SK-N-SH (cell line): ENCODE results near the gene ZBED1. TPM values are rescaled to one million over a fixed set of nuclear protein-coding genes. Genes with fewer than 3 reads are reported as not detected.

Experiments
- CTCF ChIA-PET: fragments of 300-600, 350-600 bp; formaldehyde crosslinking; extraction: SDS; loops from one replicate; lab custom pipeline; 2021; lab: Yijun Ruan, JAX
- POLR2A ChIA-PET: fragments of 350-600 bp; sonication (Branson Sonifier 250); formaldehyde crosslinking; extraction: SDS; loops from one replicate; lab custom pipeline; 2020; ENCODE audit warnings: antibody characterized with exemption, inconsistent platforms; lab: Yijun Ruan, JAX
- DNase-seq: peaks from one replicate; pipeline ENCODE4 v3.0.0; 2012
- H2AFZ ChIP-seq: fragments of 200-600 bp; sonication (generic); 2 replicates; pipeline ENCODE4 v1.8.1; 2016; ENCODE audit warnings: antibody characterized with exemption, mild to moderate bottlenecking, low read depth
- H3F3A ChIP-seq: fragments of 200-600 bp; sonication (generic); replicated peaks from 2 replicates; pipeline ENCODE3; 2016; ENCODE audit warnings: antibody characterized with exemption, mild to moderate bottlenecking; ENCODE audit not compliant: insufficient read depth
- H3K27ac ChIP-seq, 2 experiments: fragments of 200-500 bp in 1 of 2; fragments of 200-600 bp in 1 of 2; sonication (Bioruptor generic) in 1 of 2; sonication (generic), shearing (Covaris generic) in 1 of 2; 2 replicates each; pipeline versions ENCODE4 v1.5.1 to v1.6.1; 2014 to 2016; ENCODE audit warnings: low read depth in 2 of 2, inconsistent platforms in 1 of 2, low read length in 1 of 2, mild to moderate bottlenecking in 1 of 2, mixed read lengths in 1 of 2
- H3K27me3 ChIP-seq: fragments of 200-600 bp; sonication (generic), shearing (Covaris generic); 2 replicates; pipeline ENCODE4 v1.6.1; 2016; ENCODE audit warnings: mixed run types; ENCODE audit not compliant: insufficient read depth
- H3K36me3 ChIP-seq, 2 experiments: fragments of 200-500 bp in 1 of 2; fragments of 200-600 bp in 1 of 2; sonication (Bioruptor generic) in 1 of 2; sonication (generic) in 1 of 2; replicated peaks in 1 of 2; 2 replicates each; pipeline versions ENCODE3 to v1.5.1; 2014 to 2016; ENCODE audit warnings: low read length in 1 of 2, mild to moderate bottlenecking in 1 of 2; ENCODE audit not compliant: insufficient read depth in 2 of 2, control insufficient read depth in 1 of 2
- H3K4me1 ChIP-seq, 2 experiments: fragments of 200-500 bp in 1 of 2; fragments of 200-600 bp in 1 of 2; sonication (Bioruptor generic) in 1 of 2; sonication (generic), shearing (Covaris generic) in 1 of 2; 2 replicates each; pipeline versions ENCODE4 v1.5.1 to v1.6.1; 2014 to 2016; ENCODE audit warnings: low read depth in 1 of 2, low read length in 1 of 2, mixed run types in 1 of 2; ENCODE audit not compliant: insufficient read depth in 2 of 2, control insufficient read depth in 1 of 2
- H3K4me2 ChIP-seq: fragments of 200-600 bp; sonication (generic), shearing (Covaris generic); 2 replicates; pipeline ENCODE4 v1.6.1; 2017; ENCODE audit warnings: mixed run types
- H3K4me3 ChIP-seq, 2 experiments: fragments of 200-500 bp in 1 of 2; fragments of 200-600 bp in 1 of 2; sonication (Bioruptor generic) in 1 of 2; sonication (generic), shearing (Covaris generic) in 1 of 2; 2 replicates each; pipeline versions ENCODE4 v1.5.1 to v1.8.1; 2014 to 2016; ENCODE audit warnings: low read depth in 2 of 2, inconsistent platforms in 1 of 2, low read length in 1 of 2, mild to moderate bottlenecking in 1 of 2, mixed read lengths in 1 of 2, moderate library complexity in 1 of 2
- H3K79me2 ChIP-seq: fragments of 200-600 bp; sonication (generic); 2 replicates; pipeline ENCODE4 v1.8.1; 2017; ENCODE audit warnings: mild to moderate bottlenecking; ENCODE audit not compliant: insufficient read depth
- H3K9ac ChIP-seq: fragments of 200-600 bp; sonication (generic); 2 replicates; pipeline ENCODE4 v1.6.1; 2017; ENCODE audit warnings: mixed run types
- H3K9me2 ChIP-seq: fragments of 200-600 bp; sonication (generic); 2 replicates; pipeline ENCODE4 v1.6.1; 2017; ENCODE audit warnings: mixed run types
- H3K9me3 ChIP-seq: fragments of 200-600 bp; sonication (generic); 2 replicates; pipeline ENCODE4 v1.6.1; 2017; ENCODE audit warnings: mixed run types, mild to moderate bottlenecking, moderate library complexity
- H4K20me1 ChIP-seq: fragments of 200-600 bp; sonication (generic); 2 replicates; pipeline ENCODE4 v1.6.1; 2017; ENCODE audit warnings: mild to moderate bottlenecking, mixed run types; ENCODE audit not compliant: insufficient read depth
- CTCF ChIP-seq: fragments of 200-600 bp; sonication (generic); IDR thresholded peaks from 2 replicates; pipeline ENCODE4 v1.6.1; 2017; ENCODE audit warnings: antibody characterized with exemption, mild to moderate bottlenecking, moderate library complexity
- EZH2phosphoT487 ChIP-seq: fragments of 200-600 bp; sonication (generic); IDR thresholded peaks from 2 replicates; pipeline ENCODE4 v1.6.1; 2017; ENCODE audit warnings: low read depth, mixed run types, mild to moderate bottlenecking, antibody characterized with exemption, moderate library complexity, borderline replicate concordance
- FOXJ3 ChIP-seq: sonication (generic); formaldehyde crosslinking; IDR thresholded peaks from 2 replicates; pipeline ENCODE4 v1.5.1; 2020; ENCODE audit warnings: mild to moderate bottlenecking, missing genetic modification reagents
- IRF3 ChIP-seq: fragments of 150-350 bp; IDR thresholded peaks from 2 replicates; pipeline ENCODE4 v1.6.1; 2016; ENCODE audit warnings: mild to moderate bottlenecking, low read depth, low read length
- MAX ChIP-seq: IDR thresholded peaks from 2 replicates; pipeline ENCODE4 v1.4.0; 2012; ENCODE audit warnings: low read depth
- MEF2A ChIP-seq: IDR thresholded peaks from 2 replicates; pipeline ENCODE4 v1.4.0; 2012; ENCODE audit warnings: low read depth, borderline replicate concordance
- RAD21 ChIP-seq: IDR thresholded peaks from 2 replicates; pipeline ENCODE4 v1.6.1; 2012; ENCODE audit warnings: mild to moderate bottlenecking, low read length
- RCOR1 ChIP-seq: fragments of 150-350 bp; IDR thresholded peaks from 2 replicates; pipeline ENCODE4 v1.6.1; 2017; ENCODE audit warnings: antibody characterized with exemption, low read length
- RXRA ChIP-seq: IDR thresholded peaks from 2 replicates; pipeline ENCODE4 v1.4.0; 2012; ENCODE audit warnings: low read depth, mild to moderate bottlenecking, borderline replicate concordance
- TCF12 ChIP-seq: IDR thresholded peaks from 2 replicates; pipeline ENCODE4 v1.4.0; 2012
- TEAD4 ChIP-seq: IDR thresholded peaks from 2 replicates; pipeline ENCODE4 v1.4.0; 2012; ENCODE audit warnings: mild to moderate bottlenecking, borderline replicate concordance; ENCODE audit not compliant: insufficient read depth
- YY1 ChIP-seq: IDR thresholded peaks from 2 replicates; pipeline ENCODE4 v1.4.0; 2012; ENCODE audit warnings: low read depth, mild to moderate bottlenecking
- ZBTB33 ChIP-seq: IDR thresholded peaks from 2 replicates; pipeline ENCODE4 v1.4.0; 2012; ENCODE audit warnings: low read depth, borderline replicate concordance
- WGBS: methylation state at CpG from one replicate; pipeline ENCODE4 v1.1.6; 2017; ENCODE audit warnings: low lambda C conversion rate; 5-methylcytosine and 5-hydroxymethylcytosine counted together
- polyA plus RNA-seq, 3 experiments: library from polyadenylated mRNA; depleted of rRNA; stranded (reverse); fragments of >200 nt; gene quantifications; 2 replicates each; pipeline ENCODE4 v1.2.3, GENCODE V29; 2012

Gene ZBED1
- polyA plus RNA-seq, 1 of the 3 experiments (the other 2 are of a cell fraction) = 16.7 TPM

- H4K20me1 ChIP-seq = no peaks in the 10 kb centered on the region
- no peak overlapping the region for H3K4me2 ChIP-seq
- WGBS = 18% methylated on average over 3 of the region's 3 CpGs
- no peak for DNase-seq
- peaks cover 43% of the 10 kb centered on the region; the same call in 1 of the 2 replicates for H3K27me3 ChIP-seq
- no peaks in the 10 kb centered on the region for H3F3A ChIP-seq
- H3K9me3 ChIP-seq = no peaks in the 10 kb centered on the region
- H3K4me1 ChIP-seq = no peaks in the 10 kb centered on the region
- no peak for TF ChIP-seq MEF2A
- no peak for TF ChIP-seq RXRA
- no peak for TF ChIP-seq RCOR1
- no peak for TF ChIP-seq TCF12
- no peak for TF ChIP-seq MAX
- no peak for TF ChIP-seq CTCF
- TF ChIP-seq IRF3 = no peak
- no peak for TF ChIP-seq TEAD4
- no peak for TF ChIP-seq FOXJ3 (CRISPR knock-in tag)
- TF ChIP-seq RAD21 = no peak
- TF ChIP-seq ZBTB33 = no peak
- TF ChIP-seq EZH2phosphoT487 = no peak
- TF ChIP-seq YY1 = no peak
- TF ChIP-seq, all 33 proteins: peak for 0
- ChIA-PET POLR2A (no interaction called here), CTCF (no interaction called here)
- no peak overlapping the region for H3K27ac ChIP-seq
- H3K4me3 ChIP-seq = no peak overlapping the region
- no peak overlapping the region for H2AFZ ChIP-seq
- H3K9ac ChIP-seq = no peak overlapping the region
- H3K79me2 ChIP-seq = no peaks in the 10 kb centered on the region
- no peaks in the 10 kb centered on the region for H3K36me3 ChIP-seq
- H3K9me2 ChIP-seq = no peaks in the 10 kb centered on the region
Measured at GRCh38 chrX:2539586-2539985, 38.8 kb upstream of the ZBED1 start.
